Stimulated activated CD8-positive, alpha-beta memory T cell treated with anti-CD3 and anti-CD28 coated beads, Interleukin-12 subunit alpha, Interleukin-12 subunit beta, amount 100 ng/mL, for 24 hours (primary cell): ENCODE results near the gene ZNF784.

Experiments used
- DNase-seq: peaks from one replicate; pipeline ENCODE4 v3.0.0-alpha.2; 2020; ENCODE audit errors: extremely low read depth

Gene ZNF784

GRCh38 chr19:55656988-55657747, 32.8 kb upstream of the ZNF784 start:
- no peak for DNase-seq

- no peak for DNase-seq
Measured at GRCh38 chr19:55656552-55656951, 32.2 kb upstream of the ZNF784 start.

GRCh38 chr19:55655648-55656040, 31.3 kb upstream of the ZNF784 start:
- no peak for DNase-seq

- peak; percentile 93 for DNase-seq
Measured at GRCh38 chr19:55654868-55655647, 30.7 kb upstream of the ZNF784 start, which contains the start of gene U2AF2. Gene U2AF2 (plus strand): TSS chr19:55655035. CDS start chr19:55655105, 70 bp downstream.

GRCh38 chr19:55654323-55654867, 30.0 kb upstream of the ZNF784 start:
- DNase-seq, result peak; percentile 99

- DNase-seq, result peak; percentile 98
Measured at GRCh38 chr19:55653651-55654322, 29.4 kb upstream of the ZNF784 start.

- DNase-seq, result no peak
Measured at GRCh38 chr19:55652311-55653128, 28.2 kb upstream of the ZNF784 start.

- no peak for DNase-seq
Measured at GRCh38 chr19:55651236-55651635, 26.9 kb upstream of the ZNF784 start.

GRCh38 chr19:55650602-55651230, 26.4 kb upstream of the ZNF784 start:
- DNase-seq, result no peak

GRCh38 chr19:55650126-55650557, 25.8 kb upstream of the ZNF784 start:
- DNase-seq, result no peak

GRCh38 chr19:55649268-55650125, 25.1 kb upstream of the ZNF784 start:
- no peak for DNase-seq

GRCh38 chr19:55648585-55649267, 24.4 kb upstream of the ZNF784 start:
- DNase-seq, result no peak

GRCh38 chr19:55647732-55648584, 23.6 kb upstream of the ZNF784 start, which contains the start of gene CCDC106:
Gene CCDC106 (plus strand): TSS chr19:55648212. CDS start chr19:55649047, 835 bp downstream.
- DNase-seq, result no peak

GRCh38 chr19:55646889-55647731, 22.7 kb upstream of the ZNF784 start:
- DNase-seq, result no peak

- no peak for DNase-seq
Measured at GRCh38 chr19:55645512-55645881, 21.1 kb upstream of the ZNF784 start.

- DNase-seq, result no peak
Measured at GRCh38 chr19:55644842-55645511, 20.6 kb upstream of the ZNF784 start.
